MM.1S (cell line): Measurements from ENCODE around the gene CDKL2.

Experiments used
- DNase-seq: peaks from one replicate; pipeline ENCODE4 v3.0.0-alpha.2; 2015
- H2AFZ ChIP-seq: fragments of 300-600 bp; sonication (generic); 2 replicates; pipeline ENCODE4 v1.6.0; 2016; ENCODE audit warnings: antibody characterized with exemption, low read length
- H3F3A ChIP-seq: fragments of 300-600 bp; sonication (generic); 2 replicates; pipeline ENCODE4 v1.6.1; 2016; ENCODE audit warnings: mild to moderate bottlenecking, antibody characterized with exemption, low read length, moderate library complexity, mixed read lengths; ENCODE audit not compliant: insufficient read depth
- H3K27ac ChIP-seq: fragments of 300-600 bp; sonication (generic); 2 replicates; pipeline ENCODE4 v1.5.1; 2016; ENCODE audit warnings: mild to moderate bottlenecking, low read length
- H3K27me3 ChIP-seq: fragments of 300-600 bp; sonication (generic); replicated peaks from 2 replicates; pipeline ENCODE4 v1.6.0; 2016; ENCODE audit warnings: low read length; ENCODE audit not compliant: insufficient read depth
- H3K36me3 ChIP-seq: fragments of 300-600 bp; sonication (generic); replicated peaks from 2 replicates; pipeline ENCODE4 v1.6.1; 2016; ENCODE audit warnings: mild to moderate bottlenecking, low read length, mixed read lengths; ENCODE audit not compliant: insufficient read depth
- H3K4me1 ChIP-seq: fragments of 300-600 bp; sonication (generic); 2 replicates; pipeline ENCODE4 v1.6.1; 2016; ENCODE audit warnings: low read length, mixed read lengths
- H3K4me2 ChIP-seq: fragments of 300-600 bp; sonication (generic); 2 replicates; pipeline ENCODE4 v1.6.0; 2016; ENCODE audit warnings: low read depth, low read length
- H3K4me3 ChIP-seq: fragments of 300-600 bp; sonication (generic); 2 replicates; pipeline ENCODE4 v1.5.1; 2016; ENCODE audit warnings: low read length, mixed read lengths
- H3K79me2 ChIP-seq: fragments of 300-600 bp; sonication (generic); 2 replicates; pipeline ENCODE4 v1.6.1; 2016; ENCODE audit warnings: mixed run types, low read length, mixed read lengths
- H3K9ac ChIP-seq: fragments of 300-600 bp; sonication (generic); 2 replicates; pipeline ENCODE4 v1.6.1; 2016; ENCODE audit warnings: low read length, mixed read lengths
- H3K9me2 ChIP-seq: fragments of 300-600 bp; sonication (generic); replicated peaks from 2 replicates; pipeline ENCODE4 v1.6.1; 2016; ENCODE audit warnings: mild to moderate bottlenecking, low read length, mixed read lengths; ENCODE audit not compliant: insufficient read depth
- H3K9me3 ChIP-seq: fragments of 300-600 bp; sonication (generic); replicated peaks from 2 replicates; pipeline ENCODE4 v1.6.1; 2016; ENCODE audit warnings: mild to moderate bottlenecking, low read length, mixed read lengths; ENCODE audit not compliant: insufficient read depth
- H4K20me1 ChIP-seq: fragments of 300-600 bp; sonication (generic); 2 replicates; pipeline ENCODE4 v1.6.1; 2016; ENCODE audit warnings: mild to moderate bottlenecking, low read length, moderate library complexity, mixed read lengths; ENCODE audit not compliant: insufficient read depth
- CTCF ChIP-seq: fragments of 300-600 bp; sonication (generic); IDR thresholded peaks from 2 replicates; pipeline ENCODE4 v1.5.1; 2016; ENCODE audit warnings: antibody characterized with exemption, low read length, mixed read lengths
- EZH2 ChIP-seq: fragments of 300-600 bp; sonication (generic); optimal IDR thresholded peaks from 2 replicates; pipeline ENCODE3; 2017; ENCODE audit warnings: low read depth, mild to moderate bottlenecking, antibody characterized with exemption, low read length, mixed read lengths
- EZH2phosphoT487 ChIP-seq: fragments of 300-600 bp; sonication (generic); IDR thresholded peaks from 2 replicates; pipeline ENCODE4 v1.6.1; 2018; ENCODE audit warnings: antibody characterized with exemption, low read length

The CDKL2 gene

GRCh38 chr4:75643651-75644050 is 13.3 kb upstream of the CDKL2 start:
- no peak overlapping the region for H3K9ac ChIP-seq
- no peaks in the 10 kb centered on the region for H3K9me3 ChIP-seq
- no peaks in the 10 kb centered on the region for H3K4me1 ChIP-seq
- H3K27me3 ChIP-seq = no peaks in the 10 kb centered on the region
- H4K20me1 ChIP-seq = 0 out of 2 replicates have a peak, but pooled peaks cover 4% of the 10 kb centered on the region
- no peak overlapping the region for H3K4me3 ChIP-seq
- H3K27ac ChIP-seq = no peak overlapping the region
- peaks cover 18% of the 10 kb centered on the region for H3K36me3 ChIP-seq
- no peaks in the 10 kb centered on the region for H3K9me2 ChIP-seq
- DNase-seq = no peak
- 0 out of 2 replicates have a peak, but pooled peaks cover 3% of the 10 kb centered on the region for H3K79me2 ChIP-seq
- no peaks in the 10 kb centered on the region for H3F3A ChIP-seq
- H3K4me2 ChIP-seq = no peak overlapping the region
- TF ChIP-seq EZH2 (no peak), EZH2phosphoT487 (no peak)
- H2AFZ ChIP-seq = no peak overlapping the region

GRCh38 chr4:75639124-75639695 is 8.9 kb upstream of the CDKL2 start:
- H3K79me2 ChIP-seq = no peaks in the 10 kb centered on the region
- H3K9me3 ChIP-seq = no peaks in the 10 kb centered on the region
- H3K27me3 ChIP-seq = no peaks in the 10 kb centered on the region
- peaks cover 2% of the 10 kb centered on the region; the same call in 1 of the 2 replicates for H3F3A ChIP-seq
- H3K27ac ChIP-seq = no peak overlapping the region
- no peak overlapping the region for H3K4me3 ChIP-seq
- H2AFZ ChIP-seq = no peak overlapping the region
- peaks cover 3% of the 10 kb centered on the region; the same call in 1 of the 2 replicates for H3K36me3 ChIP-seq
- H3K4me2 ChIP-seq = no peak overlapping the region
- H3K9me2 ChIP-seq = no peaks in the 10 kb centered on the region
- H3K4me1 ChIP-seq = peaks cover 2% of the 10 kb centered on the region; the same call in 1 of the 2 replicates
- no peak for DNase-seq
- H3K9ac ChIP-seq = no peak overlapping the region
- TF ChIP-seq EZH2 (no peak), CTCF (no peak), EZH2phosphoT487 (no peak)
- H4K20me1 ChIP-seq = no peaks in the 10 kb centered on the region

GRCh38 chr4:75637827-75638226 is 7.5 kb upstream of the CDKL2 start:
- TF ChIP-seq EZH2phosphoT487 = no peak
- TF ChIP-seq CTCF = no peak
- TF ChIP-seq EZH2 = no peak
- Histone ChIP-seq H4K20me1 (no peaks in the 10 kb centered on the region), H3K9me3 (no peaks in the 10 kb centered on the region), H3K36me3 (no peaks in the 10 kb centered on the region; the same call in 1 of the 2 replicates), H3K4me2 (no peak overlapping the region), H3K27ac (no peak overlapping the region), H3K9ac (no peak overlapping the region), H3F3A (peaks cover 4% of the 10 kb centered on the region; the same call in 1 of the 2 replicates), H3K79me2 (no peaks in the 10 kb centered on the region), H3K27me3 (no peaks in the 10 kb centered on the region; the same call in 1 of the 2 replicates), H3K9me2 (no peaks in the 10 kb centered on the region), H3K4me1 (peaks cover 8% of the 10 kb centered on the region), H2AFZ (no peak overlapping the region), H3K4me3 (no peak overlapping the region)
- no peak for DNase-seq

- peaks cover 4% of the 10 kb centered on the region; the same call in 1 of the 2 replicates for H3F3A ChIP-seq
Observed at GRCh38 chr4:75637176-75637575, 6.8 kb upstream of the CDKL2 start.

More at GRCh38 chr4:75637176-75637575, 6.8 kb upstream of the CDKL2 start:
- Histone ChIP-seq H3K4me2 (no peak overlapping the region), H3K79me2 (no peaks in the 10 kb centered on the region), H3K4me1 (peaks cover 8% of the 10 kb centered on the region), H3K9me3 (no peaks in the 10 kb centered on the region), H4K20me1 (no peaks in the 10 kb centered on the region), H3K27ac (no peak overlapping the region), H3K27me3 (no peaks in the 10 kb centered on the region; the same call in 1 of the 2 replicates), H3K9ac (no peak overlapping the region), H3K9me2 (no peaks in the 10 kb centered on the region), H3K4me3 (no peak overlapping the region), H3K36me3 (no peaks in the 10 kb centered on the region), H2AFZ (no peak overlapping the region)
- TF ChIP-seq EZH2 (no peak), EZH2phosphoT487 (no peak), CTCF (no peak)
- DNase-seq = no peak
